Activated CD8-positive, alpha-beta T cell treated with anti-CD3 and anti-CD28 coated beads for 36 hours (primary cell): Measurements from ENCODE around the gene KHDC1. TPM values are rescaled to one million over a fixed set of nuclear protein-coding genes. Genes with fewer than 3 reads are reported as not detected.
"Not testable (repeated sequence)": the region's sequence is repeated elsewhere in the genome, so short reads cannot be mapped to it uniquely, and the experiment has no call there.

Experiments
- ATAC-seq: fragments of 200-7000 bp; cut with Tn5 transposase; one replicate; pipeline ENCODE4 v1.10.0; 2021; ENCODE audit warnings: mild to moderate bottlenecking, moderate library complexity
- CTCF ChIA-PET: fragments of 350-600 bp; sonication (Branson Sonifier 250); formaldehyde crosslinking; loops from one replicate; lab custom pipeline; 2021; ENCODE audit warnings: antibody characterized with exemption; lab: Charles Lee
- POLR2A ChIA-PET: fragments of 350-600 bp; sonication (Branson Sonifier 250); formaldehyde crosslinking; loops from one replicate; lab custom pipeline; 2021; ENCODE audit warnings: antibody characterized with exemption; lab: Charles Lee
- DNase-seq: peaks from one replicate; pipeline ENCODE4 v3.0.0-alpha.2; 2020
- H3K27ac Mint-ChIP-seq: one replicate; pipeline ENCODE4 v1.8.0; 2021; ENCODE audit warnings: mild to moderate bottlenecking, mixed read lengths
- H3K27me3 Mint-ChIP-seq: one replicate; pipeline ENCODE4 v1.8.0; 2021; ENCODE audit warnings: mixed read lengths
- H3K36me3 Mint-ChIP-seq: one replicate; pipeline ENCODE4 v1.8.0; 2021; ENCODE audit warnings: low read depth, mixed read lengths
- H3K4me1 Mint-ChIP-seq: one replicate; pipeline ENCODE4 v1.8.0; 2021; ENCODE audit warnings: low read depth, mixed read lengths
- H3K4me3 Mint-ChIP-seq: one replicate; pipeline ENCODE4 v1.8.0; 2021; ENCODE audit warnings: mild to moderate bottlenecking, moderate library complexity, mixed read lengths
- H3K9me3 Mint-ChIP-seq: one replicate; pipeline ENCODE4 v1.8.0; 2021; ENCODE audit warnings: mixed read lengths
- CTCF ChIP-seq: fragments of 200-600 bp; IDR thresholded peaks from one replicate; pipeline ENCODE4 v1.8.0; 2022; ENCODE audit warnings: antibody characterized with exemption, mild to moderate bottlenecking
- intact Hi-C: fragments of 100-400 bp; cut with micrococcal nuclease; formaldehyde crosslinking; loops from one replicate; pipeline ENCODE4 v1.10.0; 2022
- total RNA-seq, 2 experiments: library from RNA; stranded (reverse); gene quantifications; one replicate each; pipeline ENCODE4 v1.2.3, GENCODE V29; 2021

KHDC1 gene
- total RNA-seq, 2 experiments from 2014 or later, result 3.5 TPM

GRCh38 chr6:73248192-73248903 lies 14.6 kb downstream of the KHDC1 start:
- intact Hi-C loops, result no loop called here
- no peak for ATAC-seq
- no peak for DNase-seq
- H3K27me3 Mint-ChIP-seq, result no peaks in the 10 kb centered on the region
- ChIA-PET POLR2A (no interaction called here), CTCF (interaction anchor here (1.0 to 1.6 kb wide), 2 partner anchors 78 to 118 kb away, joined by 3 to 5 read pairs; no protein-coding TSS in a partner anchor)
- no peak overlapping the region for H3K27ac Mint-ChIP-seq
- no peaks in the 10 kb centered on the region for H3K36me3 Mint-ChIP-seq
- TF ChIP-seq CTCF, result no peak
- H3K4me3 Mint-ChIP-seq, result no peak overlapping the region
- H3K4me1 Mint-ChIP-seq, result no peaks in the 10 kb centered on the region
- no peaks in the 10 kb centered on the region for H3K9me3 Mint-ChIP-seq

- DNase-seq (no peak), ATAC-seq (no peak)
- H3K9me3 Mint-ChIP-seq, result no peaks in the 10 kb centered on the region
- H3K4me1 Mint-ChIP-seq, result no peaks in the 10 kb centered on the region
- no peak overlapping the region for H3K27ac Mint-ChIP-seq
- no peak for TF ChIP-seq CTCF
- H3K27me3 Mint-ChIP-seq, result no peaks in the 10 kb centered on the region
- no peak overlapping the region for H3K4me3 Mint-ChIP-seq
- no peaks in the 10 kb centered on the region for H3K36me3 Mint-ChIP-seq
- ChIA-PET POLR2A (no interaction called here), CTCF (no interaction called here)
- intact Hi-C loops, result no loop called here
Observed at GRCh38 chr6:73242001-73242400, 21.0 kb downstream of the KHDC1 start.

- no peak overlapping the region for H3K4me3 Mint-ChIP-seq
- H3K27me3 Mint-ChIP-seq, result no peaks in the 10 kb centered on the region
- no peaks in the 10 kb centered on the region for H3K4me1 Mint-ChIP-seq
- no peak for ATAC-seq
- CTCF ChIA-PET, result no interaction called here
- no peak for TF ChIP-seq CTCF
- no peaks in the 10 kb centered on the region for H3K36me3 Mint-ChIP-seq
- POLR2A ChIA-PET, result no interaction called here
- no peaks in the 10 kb centered on the region for H3K9me3 Mint-ChIP-seq
- intact Hi-C loops, result no loop called here
- no peak for DNase-seq
- H3K27ac Mint-ChIP-seq, result no peak overlapping the region
Observed at GRCh38 chr6:73240730-73241129, 22.3 kb downstream of the KHDC1 start.

- no peaks in the 10 kb centered on the region for H3K27me3 Mint-ChIP-seq
- ATAC-seq, result no peak
- DNase-seq, result no peak
- CTCF ChIA-PET, result interaction anchor here (1.1 kb wide), 1 partner anchor 153 kb away, joined by 3 read pairs; no protein-coding TSS in a partner anchor
- intact Hi-C loops, result no loop called here
- no peaks in the 10 kb centered on the region for H3K9me3 Mint-ChIP-seq
- no peak for TF ChIP-seq CTCF
- H3K4me3 Mint-ChIP-seq, result no peak overlapping the region
- no peaks in the 10 kb centered on the region for H3K36me3 Mint-ChIP-seq
- POLR2A ChIA-PET, result interaction anchor here (1.1 kb wide), 1 partner anchor 20 kb away, joined by 3 read pairs; no protein-coding TSS in a partner anchor
- H3K4me1 Mint-ChIP-seq, result no peaks in the 10 kb centered on the region
- no peak overlapping the region for H3K27ac Mint-ChIP-seq
Observed at GRCh38 chr6:73236144-73236750, 26.7 kb downstream of the KHDC1 start.

- no peak overlapping the region for H3K4me3 Mint-ChIP-seq
- no peak for ATAC-seq
Observed at GRCh38 chr6:73234733-73235132, 28.3 kb downstream of the KHDC1 start.

GRCh38 chr6:73233971-73234370 lies 29.0 kb downstream of the KHDC1 start:
- DNase-seq, CTCF ChIA-PET, POLR2A ChIA-PET: not testable (repeated sequence)

More at GRCh38 chr6:73234733-73235132, 28.3 kb downstream of the KHDC1 start:
- H3K9me3 Mint-ChIP-seq, result no peaks in the 10 kb centered on the region
- no peaks in the 10 kb centered on the region for H3K27me3 Mint-ChIP-seq
- ChIA-PET POLR2A (no interaction called here), CTCF (no interaction called here)
- no peaks in the 10 kb centered on the region for H3K36me3 Mint-ChIP-seq
- H3K27ac Mint-ChIP-seq, result no peak overlapping the region
- intact Hi-C loops, result no loop called here
- no peaks in the 10 kb centered on the region for H3K4me1 Mint-ChIP-seq
- DNase-seq, result no peak
- no peak for TF ChIP-seq CTCF

More at GRCh38 chr6:73233971-73234370, 29.0 kb downstream of the KHDC1 start:
- H3K36me3 Mint-ChIP-seq, H3K4me3 Mint-ChIP-seq, intact Hi-C loops, H3K4me1 Mint-ChIP-seq, H3K27ac Mint-ChIP-seq, H3K27me3 Mint-ChIP-seq, ATAC-seq, H3K9me3 Mint-ChIP-seq: not testable (repeated sequence)
